ENCODE results near the gene OSTF1. TPM values are rescaled to one million over a fixed set of nuclear protein-coding genes. Genes with fewer than 3 reads are reported as not detected.

The OSTF1 gene
- total RNA-seq, 4 donors from 2014 or later = 0.60 to 37.8 (median 19.0) TPM

GRCh38 chr9:75054368-75055001, 33.8 kb upstream of the OSTF1 start:
- in situ Hi-C loops (cut with MboI; ENCODE audit: low pct_ligation_motif_present in 1 of 4, low pct_unique_long_range_greater_than_20kb in 1 of 4, low sequenced_read_pairs in 3 of 4) = no loop called here
- TF ChIP-seq POLR2AphosphoS5 (IDR thresholded peaks at IDR 0.05) (no peak), EP300 (IDR thresholded peaks at IDR 0.05; ENCODE audit: low read depth) (no peak), POLR2A (IDR thresholded peaks at IDR 0.05) (no peak), CTCF (IDR thresholded peaks at IDR 0.05) (no peak)
- no peak overlapping the region for H3K4me3 ChIP-seq
- H3K27me3 ChIP-seq = no peaks in the 10 kb centered on the region
- 86 to 89% methylated on average over 4 to 5 of the region's 5 CpGs for WGBS, 2 donors (ENCODE audit: low coverage in 1 of 2)
- DNase-seq = no peak
- H3K27ac ChIP-seq = no peak overlapping the region
- intact Hi-C loops (cut with DNase I; ENCODE audit: low total_unique reads) = no loop called here
- no peaks in the 10 kb centered on the region for H3K36me3 ChIP-seq
- no peaks in the 10 kb centered on the region for H3K4me1 ChIP-seq
- no peaks in the 10 kb centered on the region for H3K9me3 ChIP-seq

GRCh38 chr9:75061169-75061568, 27.1 kb upstream of the OSTF1 start:
- H3K4me1 ChIP-seq = peaks cover 0 to 5% (median 1%) of the 10 kb centered on the region in 4 donors
- in situ Hi-C loops (cut with MboI; ENCODE audit: low pct_ligation_motif_present in 1 of 4, low pct_unique_long_range_greater_than_20kb in 1 of 4, low sequenced_read_pairs in 3 of 4) = no loop called here
- no peak overlapping the region for H3K4me3 ChIP-seq
- no peak for DNase-seq
- intact Hi-C loops (cut with DNase I; ENCODE audit: low total_unique reads) = no loop called here
- no peaks in the 10 kb centered on the region for H3K9me3 ChIP-seq
- no peaks in the 10 kb centered on the region for H3K36me3 ChIP-seq
- no peak overlapping the region for H3K27ac ChIP-seq
- WGBS, 2 donors (ENCODE audit: low coverage in 1 of 2) = 49 to 55% methylated on average over 2 of the region's 2 CpGs
- no peaks in the 10 kb centered on the region for H3K27me3 ChIP-seq
- peak in 1 of 5 experiments; percentile 14 for TF ChIP-seq CTCF (IDR thresholded peaks at IDR 0.05)
- TF ChIP-seq POLR2AphosphoS5 (IDR thresholded peaks at IDR 0.05) = no peak
- no peak for TF ChIP-seq EP300 (IDR thresholded peaks at IDR 0.05; ENCODE audit: low read depth)
- TF ChIP-seq POLR2A (IDR thresholded peaks at IDR 0.05) = no peak

GRCh38 chr9:75063556-75064305, 24.6 kb upstream of the OSTF1 start:
- intact Hi-C loops (cut with DNase I; ENCODE audit: low total_unique reads) = no loop called here
- Histone ChIP-seq H3K27me3 (no peaks in the 10 kb centered on the region), H3K27ac (no peak overlapping the region), H3K9me3 (no peaks in the 10 kb centered on the region), H3K36me3 (no peaks in the 10 kb centered on the region), H3K4me3 (no peak overlapping the region), H3K4me1 (peaks cover 0 to 5% (median 1%) of the 10 kb centered on the region in 4 donors)
- no peak for DNase-seq
- WGBS, 2 donors (ENCODE audit: low coverage in 1 of 2) = 36 to 61% methylated on average over 1 of the region's 1 CpG
- TF ChIP-seq EP300 (IDR thresholded peaks at IDR 0.05; ENCODE audit: low read depth) (no peak), CTCF (IDR thresholded peaks at IDR 0.05) (no peak), POLR2AphosphoS5 (IDR thresholded peaks at IDR 0.05) (no peak), POLR2A (IDR thresholded peaks at IDR 0.05) (no peak)
- in situ Hi-C loops (cut with MboI; ENCODE audit: low pct_ligation_motif_present in 1 of 4, low pct_unique_long_range_greater_than_20kb in 1 of 4, low sequenced_read_pairs in 3 of 4) = no loop called here

GRCh38 chr9:75064307-75065025, 23.8 kb upstream of the OSTF1 start:
- Histone ChIP-seq H3K4me1 (peaks cover 0 to 5% (median 1%) of the 10 kb centered on the region in 4 donors), H3K4me3 (no peak overlapping the region), H3K27me3 (no peaks in the 10 kb centered on the region), H3K9me3 (no peaks in the 10 kb centered on the region), H3K36me3 (no peaks in the 10 kb centered on the region), H3K27ac (no peak overlapping the region)
- no peak for DNase-seq
- intact Hi-C loops (cut with DNase I; ENCODE audit: low total_unique reads) = no loop called here
- TF ChIP-seq POLR2A (IDR thresholded peaks at IDR 0.05) = no peak
- no peak for TF ChIP-seq EP300 (IDR thresholded peaks at IDR 0.05; ENCODE audit: low read depth)
- no peak for TF ChIP-seq POLR2AphosphoS5 (IDR thresholded peaks at IDR 0.05)
- TF ChIP-seq CTCF (IDR thresholded peaks at IDR 0.05) = no peak
- WGBS, 2 donors (ENCODE audit: low coverage in 1 of 2) = 83 to 89% methylated on average over 2 of the region's 2 CpGs
- in situ Hi-C loops (cut with MboI; ENCODE audit: low pct_ligation_motif_present in 1 of 4, low pct_unique_long_range_greater_than_20kb in 1 of 4, low sequenced_read_pairs in 3 of 4) = no loop called here
